Skin epidermis (tissue), 12 donors: ENCODE data around the gene ADGRG3.
A peak's percentile ranks its signal among the peaks of the same experiment; 100 is the strongest.

Experiments
- H3K27ac ChIP-seq, 21 experiments: fragments of 200-600 bp; sonication (generic) in 11 of 21; one replicate each; pipeline ENCODE4 v1.5.0; 2020; ENCODE audit warnings: mild to moderate bottlenecking in 3 of 21, inconsistent platforms in 2 of 21, moderate library complexity in 2 of 21
- H3K4me3 ChIP-seq, 7 experiments: fragments of 200-600 bp; sonication (generic) in 2 of 7; one replicate each; pipeline ENCODE4 v1.5.0; 2020; ENCODE audit warnings: inconsistent platforms in 2 of 7, mild to moderate bottlenecking in 2 of 7, moderate library complexity in 1 of 7

ADGRG3 gene

DNA sequence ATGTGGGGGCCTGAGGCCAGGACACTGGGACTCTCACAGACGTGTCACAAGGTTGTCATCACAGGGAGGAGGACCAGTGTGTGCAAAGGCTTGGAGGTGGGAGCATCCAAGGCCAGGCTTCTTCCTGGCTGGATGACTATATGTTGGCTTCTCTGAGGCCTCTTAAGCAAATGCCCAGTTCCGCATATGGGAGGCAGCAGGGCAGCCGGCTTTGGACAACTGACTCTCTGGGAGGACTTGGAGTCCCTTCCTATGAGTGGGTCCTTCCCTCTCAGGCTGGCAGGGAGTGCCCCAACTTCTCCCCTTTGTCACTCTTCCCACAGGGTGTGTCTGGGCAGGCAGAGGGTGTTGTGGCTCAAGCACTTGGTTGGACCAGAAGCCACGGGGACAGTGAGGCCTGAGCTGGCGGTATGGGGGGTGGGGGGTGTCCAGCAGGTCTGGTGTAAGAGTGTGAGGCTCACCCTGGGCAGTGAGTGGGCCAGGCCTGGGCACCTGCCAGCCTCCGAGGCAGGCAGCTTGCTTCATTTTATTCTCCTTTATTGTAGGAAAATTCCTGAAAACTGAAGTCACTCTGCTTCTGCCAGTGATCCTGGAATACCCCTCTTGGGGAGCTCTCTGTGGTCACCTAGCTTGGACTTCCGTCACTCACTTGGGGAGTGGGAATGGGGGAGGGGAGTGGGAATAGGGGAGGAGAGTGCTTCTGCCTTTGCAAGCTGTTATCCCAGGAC lies 24.8 kb upstream of the ADGRG3 start:
- Histone ChIP-seq H3K27ac (peak overlapping the region in 11 of 21 experiments; percentile 17 to 75 (median 53)), H3K4me3 (no peak overlapping the region)

GRCh38 chr16:57643910-57644309 lies 24.2 kb upstream of the ADGRG3 start:
- peak overlapping the region in 3 of 21 experiments; percentile 62 to 75 (median 65) for H3K27ac ChIP-seq
- no peak overlapping the region for H3K4me3 ChIP-seq

- Histone ChIP-seq H3K27ac (peak overlapping the region in 2 of 21 experiments; percentile 56 to 84), H3K4me3 (no peak overlapping the region)
Measured at GRCh38 chr16:57644383-57645014, 23.6 kb upstream of the ADGRG3 start.

DNA sequence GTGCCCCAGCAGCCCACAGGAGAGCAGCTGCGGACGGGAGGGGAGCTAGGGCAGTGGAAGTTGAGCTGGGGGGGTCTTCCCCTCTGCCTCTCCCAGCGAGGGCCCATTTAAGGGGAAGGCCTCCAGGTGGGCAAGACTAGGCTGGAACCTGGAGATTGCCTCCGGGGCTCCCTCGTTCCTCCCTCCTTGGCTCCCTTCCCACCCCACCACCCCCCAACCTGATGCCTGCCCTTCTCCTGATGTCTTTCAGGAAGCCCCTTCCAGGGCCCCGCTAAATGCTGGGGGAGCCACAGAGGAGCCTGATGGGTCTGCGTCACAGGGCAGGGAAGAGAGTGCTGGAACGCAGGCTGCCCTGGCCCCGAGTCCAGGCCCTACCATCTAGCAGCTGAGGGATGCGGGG lies 22.9 kb upstream of the ADGRG3 start:
- Histone ChIP-seq H3K4me3 (no peak overlapping the region), H3K27ac (peak overlapping the region in 12 of 21 experiments; percentile 14 to 84 (median 58))

- no peak overlapping the region for H3K4me3 ChIP-seq
- H3K27ac ChIP-seq, result peak overlapping the region in 18 of 21 experiments; percentile 5 to 84 (median 47)
Measured at GRCh38 chr16:57645691-57646387, 22.3 kb upstream of the ADGRG3 start.

GRCh38 chr16:57646388-57647039 lies 21.6 kb upstream of the ADGRG3 start:
- peak overlapping the region in 18 of 21 experiments; percentile 5 to 84 (median 54) for H3K27ac ChIP-seq
- no peak overlapping the region for H3K4me3 ChIP-seq

DNA sequence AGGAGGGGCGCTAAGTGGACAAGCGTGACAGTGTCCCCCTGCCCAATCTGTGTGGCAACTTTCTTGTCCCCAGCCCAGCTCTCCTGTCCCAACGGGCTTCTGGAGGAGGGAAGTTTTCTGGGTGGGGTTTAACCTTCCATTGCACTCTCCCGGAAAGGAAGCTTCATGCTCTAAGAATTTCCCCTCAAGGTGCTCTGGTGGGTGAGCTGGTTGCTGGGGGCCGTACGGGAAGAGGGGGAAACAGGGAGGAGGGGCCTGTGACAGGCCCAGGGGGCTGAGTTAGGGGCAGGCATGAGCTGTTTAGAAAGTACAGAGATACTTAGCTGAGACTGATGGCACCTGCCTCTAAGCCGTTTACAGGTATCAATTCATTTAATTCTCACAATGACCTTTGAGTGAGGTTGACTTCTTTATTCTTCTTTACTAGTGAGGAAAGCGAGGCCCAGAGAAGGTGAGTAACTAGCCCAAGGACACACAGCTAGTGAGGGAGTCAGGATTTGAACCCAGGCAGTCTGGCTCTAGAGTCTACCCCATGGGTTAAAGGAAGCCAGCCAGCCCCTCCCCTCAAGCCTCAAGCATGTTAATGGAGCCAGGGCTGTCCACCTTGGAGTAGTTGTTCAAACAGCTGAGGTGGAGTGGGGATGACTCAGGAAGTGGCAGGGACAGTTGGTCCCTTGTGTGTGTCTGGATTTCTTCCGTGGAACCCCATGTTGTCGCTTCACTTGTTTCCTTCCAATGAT lies 20.8 kb upstream of the ADGRG3 start:
- Histone ChIP-seq H3K4me3 (no peak overlapping the region), H3K27ac (peak overlapping the region in 17 of 21 experiments; percentile 14 to 84 (median 56))

DNA sequence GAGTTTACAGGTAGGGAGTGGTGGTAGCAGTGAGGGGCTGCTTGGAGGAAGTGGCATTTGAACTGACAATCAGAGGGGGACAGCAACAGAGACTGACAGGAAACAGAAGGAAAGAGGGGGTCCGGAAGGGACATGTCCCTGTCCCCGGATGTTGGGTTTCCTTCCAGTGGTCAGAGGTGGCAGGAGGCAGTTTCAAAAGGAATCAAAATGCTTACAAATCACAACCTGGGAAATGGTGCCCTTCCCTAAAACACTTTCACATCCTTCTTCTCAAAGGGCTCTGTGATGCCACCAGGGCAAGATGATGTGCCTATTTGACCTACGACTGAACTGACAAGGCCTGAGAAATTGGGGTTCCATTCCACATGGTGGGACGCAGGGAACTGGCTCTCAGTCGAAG lies 20.0 kb upstream of the ADGRG3 start:
- H3K4me3 ChIP-seq, result no peak overlapping the region
- peak overlapping the region in 13 of 21 experiments; percentile 18 to 84 (median 56) for H3K27ac ChIP-seq

GRCh38 chr16:57648581-57649442 lies 19.3 kb upstream of the ADGRG3 start:
- Histone ChIP-seq H3K4me3 (no peak overlapping the region), H3K27ac (peak overlapping the region in 6 of 21 experiments; percentile 40 to 84 (median 60))

GRCh38 chr16:57649443-57649751 lies 18.7 kb upstream of the ADGRG3 start:
- Histone ChIP-seq H3K27ac (peak overlapping the region in 1 of 21 experiments; percentile 6), H3K4me3 (no peak overlapping the region)

- H3K27ac ChIP-seq, result peak overlapping the region in 1 of 21 experiments; percentile 14
- no peak overlapping the region for H3K4me3 ChIP-seq
Measured at GRCh38 chr16:57649846-57650245, 18.3 kb upstream of the ADGRG3 start.

GRCh38 chr16:57651344-57652333 lies 16.5 kb upstream of the ADGRG3 start:
- Histone ChIP-seq H3K4me3 (no peak overlapping the region), H3K27ac (peak overlapping the region in 1 of 21 experiments; percentile 30)

GRCh38 chr16:57652695-57653471 lies 15.2 kb upstream of the ADGRG3 start:
- Histone ChIP-seq H3K27ac (peak overlapping the region in 2 of 21 experiments; percentile 10 to 12), H3K4me3 (no peak overlapping the region)

GRCh38 chr16:57653936-57654335 lies 14.2 kb upstream of the ADGRG3 start:
- no peak overlapping the region for H3K4me3 ChIP-seq

DNA sequence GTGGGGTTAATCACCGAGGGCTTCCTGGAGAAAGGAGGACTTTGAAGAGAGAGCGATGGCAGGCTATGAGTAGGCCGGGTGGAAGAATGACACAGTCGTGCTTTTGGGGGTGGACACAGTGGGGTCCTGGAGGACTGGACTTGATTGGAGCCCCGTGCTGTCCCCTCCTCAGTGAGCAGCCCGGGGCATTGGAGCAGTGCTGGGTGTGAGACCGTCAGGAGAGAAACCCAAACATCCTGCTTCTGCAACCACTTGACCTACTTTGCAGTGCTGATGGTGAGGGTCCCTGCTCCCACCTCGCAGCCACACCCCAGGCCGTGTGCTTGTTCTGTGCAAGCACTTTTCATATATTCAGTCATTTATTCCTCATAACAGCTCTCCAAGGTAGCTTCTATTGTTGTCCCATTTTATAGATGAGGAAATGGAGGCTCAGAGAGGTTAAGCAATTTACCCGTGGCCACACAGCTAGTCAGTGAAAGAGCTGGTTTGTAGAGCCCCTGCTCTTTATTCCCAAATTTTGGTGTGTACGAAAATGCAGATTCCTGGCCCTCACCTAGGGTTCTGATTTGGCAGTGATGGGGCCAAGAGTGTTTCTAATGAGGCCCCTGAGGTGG lies 11.7 kb upstream of the ADGRG3 start:
- H3K4me3 ChIP-seq, result no peak overlapping the region
- H3K27ac ChIP-seq, result no peak overlapping the region

More at GRCh38 chr16:57653936-57654335, 14.2 kb upstream of the ADGRG3 start:
- peak overlapping the region in 4 of 21 experiments; percentile 2 to 42 (median 18) for H3K27ac ChIP-seq

DNA sequence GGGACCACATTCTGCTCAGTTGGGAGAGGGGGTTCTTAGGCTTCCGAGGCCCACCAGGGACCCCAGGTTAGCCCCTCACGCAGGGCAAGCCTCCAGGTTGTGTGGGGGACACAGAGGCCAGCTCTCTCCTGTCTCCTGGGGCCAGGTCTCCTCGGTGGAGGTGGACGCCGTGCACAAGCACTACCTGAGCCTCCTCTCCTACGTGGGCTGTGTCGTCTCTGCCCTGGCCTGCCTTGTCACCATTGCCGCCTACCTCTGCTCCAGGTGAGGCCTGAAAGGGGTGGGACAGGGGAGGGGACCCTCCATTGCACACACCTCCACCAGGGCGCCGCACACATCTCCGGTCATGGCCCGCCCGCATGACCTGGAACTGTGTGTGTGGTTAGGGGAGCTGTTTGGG lies 10.9 kb upstream of the ADGRG3 start:
- Histone ChIP-seq H3K27ac (no peak overlapping the region), H3K4me3 (no peak overlapping the region)
